ENCODE results near the gene TMEM163.

The TMEM163 gene

GRCh38 chr2:134712299-134712698 is 6.5 kb downstream of the TMEM163 start:
- Histone ChIP-seq H3K36me3 (no peaks in the 10 kb centered on the region), H3K4me3 (ENCODE audit: low read depth in 1 of 2, low read length in 1 of 2) (no peak overlapping the region), H3K9me3 (no peaks in the 10 kb centered on the region), H3K27me3 (peaks cover 100% of the 10 kb centered on the region), H3K4me1 (ENCODE audit: control insufficient read depth in 1 of 2, insufficient read depth in 1 of 2, low read depth in 1 of 2, low read length in 1 of 2) (peaks cover 5 to 18% of the 10 kb centered on the region in 2 experiments), H3K27ac (no peak overlapping the region)
- TF ChIP-seq CTCF (IDR thresholded peaks at IDR 0.05): no peak

DNA sequence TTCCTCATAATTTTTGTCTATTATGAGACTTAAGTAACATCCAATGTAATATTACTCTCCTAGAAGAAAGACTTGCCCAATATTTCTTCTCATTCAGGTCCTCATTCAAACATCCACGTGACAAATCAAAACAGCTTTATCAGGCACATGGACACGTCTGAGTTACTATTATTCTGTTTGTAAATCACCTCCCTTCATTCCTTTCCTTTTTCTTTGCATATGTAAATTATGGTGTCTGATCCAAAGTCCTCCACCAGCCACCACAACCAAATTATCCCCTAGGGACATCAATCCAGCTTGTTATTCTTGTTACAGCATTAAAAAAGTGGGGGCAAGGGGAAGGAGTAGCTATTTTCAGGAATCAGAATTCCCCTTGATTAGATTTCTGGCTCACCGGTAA is 7.1 kb downstream of the TMEM163 start:
- H3K27me3 ChIP-seq: peaks cover 100% of the 10 kb centered on the region
- TF ChIP-seq CTCF (IDR thresholded peaks at IDR 0.05): no peak

DNA sequence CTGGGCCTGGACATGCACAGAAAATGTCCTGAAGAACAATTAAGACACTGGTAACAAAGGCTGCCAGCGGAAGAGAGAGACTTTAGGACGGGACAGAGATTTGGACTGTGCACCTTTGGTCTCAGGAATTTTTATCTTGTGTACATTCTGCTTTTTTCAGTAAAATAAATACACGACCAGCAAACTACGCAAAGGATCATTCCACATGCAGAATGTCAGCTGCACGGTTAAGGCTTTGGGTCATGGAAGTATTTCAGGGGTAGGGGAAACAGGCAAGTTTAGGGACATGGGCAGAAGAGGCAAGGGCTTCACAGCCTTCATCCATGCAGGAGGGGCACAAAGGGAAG is 11.5 kb downstream of the TMEM163 start:
- H3K27ac ChIP-seq: no peak overlapping the region
- no peak overlapping the region for H3K4me3 ChIP-seq (ENCODE audit: low read depth in 1 of 2, low read length in 1 of 2)
- H3K36me3 ChIP-seq: no peaks in the 10 kb centered on the region
- H3K27me3 ChIP-seq: peaks cover 85% of the 10 kb centered on the region
- H3K4me1 ChIP-seq (ENCODE audit: control insufficient read depth in 1 of 2, insufficient read depth in 1 of 2, low read depth in 1 of 2, low read length in 1 of 2): peaks cover 0 to 8% of the 10 kb centered on the region in 2 experiments
- no peak for TF ChIP-seq CTCF (IDR thresholded peaks at IDR 0.05)
- no peaks in the 10 kb centered on the region for H3K9me3 ChIP-seq

More for the DNA sequence above, 7.1 kb downstream of the TMEM163 start:
- Histone ChIP-seq H3K4me3 (ENCODE audit: low read depth in 1 of 2, low read length in 1 of 2) (no peak overlapping the region), H3K27ac (no peak overlapping the region), H3K4me1 (ENCODE audit: control insufficient read depth in 1 of 2, insufficient read depth in 1 of 2, low read depth in 1 of 2, low read length in 1 of 2) (peaks cover 5 to 22% of the 10 kb centered on the region in 2 experiments), H3K36me3 (no peaks in the 10 kb centered on the region), H3K9me3 (no peaks in the 10 kb centered on the region)

GRCh38 chr2:134706587-134707329 is 12.0 kb downstream of the TMEM163 start:
- H3K9me3 ChIP-seq: no peaks in the 10 kb centered on the region
- peaks cover 0 to 8% of the 10 kb centered on the region in 2 experiments for H3K4me1 ChIP-seq (ENCODE audit: control insufficient read depth in 1 of 2, insufficient read depth in 1 of 2, low read depth in 1 of 2, low read length in 1 of 2)
- no peak for TF ChIP-seq CTCF (IDR thresholded peaks at IDR 0.05)
- H3K27me3 ChIP-seq: peaks cover 80% of the 10 kb centered on the region
- H3K36me3 ChIP-seq: no peaks in the 10 kb centered on the region
- no peak overlapping the region for H3K4me3 ChIP-seq (ENCODE audit: low read depth in 1 of 2, low read length in 1 of 2)
- H3K27ac ChIP-seq: no peak overlapping the region

- Histone ChIP-seq H3K4me1 (ENCODE audit: control insufficient read depth in 1 of 2, insufficient read depth in 1 of 2, low read depth in 1 of 2, low read length in 1 of 2) (peaks cover 0 to 8% of the 10 kb centered on the region in 2 experiments), H3K27me3 (peaks cover 72% of the 10 kb centered on the region), H3K36me3 (no peaks in the 10 kb centered on the region), H3K9me3 (no peaks in the 10 kb centered on the region), H3K27ac (no peak overlapping the region), H3K4me3 (ENCODE audit: low read depth in 1 of 2, low read length in 1 of 2) (no peak overlapping the region)
- TF ChIP-seq CTCF (IDR thresholded peaks at IDR 0.05): no peak
Observed at GRCh38 chr2:134705861-134706586, 12.8 kb downstream of the TMEM163 start.
